ENCODE measurements around the gene CELF4.

GRCh38 chr18:37402735-37403099, 162.9 kb downstream of the CELF4 start:
- TF ChIP-seq CTCF (IDR thresholded peaks at IDR 0.05; ENCODE audit: insufficient read depth, low read length, poor library complexity, severe bottlenecking) (no peak), EZH2phosphoT487 (conservative IDR thresholded peaks at IDR 0.05; ENCODE audit: low read length) (no peak)
